GM18498 (cell line): ENCODE results near the gene USE1.

ENCODE experiments used
- ATAC-seq: cut with Tn5 transposase; IDR thresholded peaks from one replicate; pipeline ENCODE4 v1.9.1; 2021; ENCODE audit warnings: mild to moderate bottlenecking, moderate library complexity; ENCODE audit not compliant: unreplicated experiment

The USE1 gene

GRCh38 chr19:17235300-17235970 is 20.3 kb downstream of the USE1 start:
- no peak for ATAC-seq

GRCh38 chr19:17235971-17236777 is 21.0 kb downstream of the USE1 start:
- ATAC-seq: no peak

DNA sequence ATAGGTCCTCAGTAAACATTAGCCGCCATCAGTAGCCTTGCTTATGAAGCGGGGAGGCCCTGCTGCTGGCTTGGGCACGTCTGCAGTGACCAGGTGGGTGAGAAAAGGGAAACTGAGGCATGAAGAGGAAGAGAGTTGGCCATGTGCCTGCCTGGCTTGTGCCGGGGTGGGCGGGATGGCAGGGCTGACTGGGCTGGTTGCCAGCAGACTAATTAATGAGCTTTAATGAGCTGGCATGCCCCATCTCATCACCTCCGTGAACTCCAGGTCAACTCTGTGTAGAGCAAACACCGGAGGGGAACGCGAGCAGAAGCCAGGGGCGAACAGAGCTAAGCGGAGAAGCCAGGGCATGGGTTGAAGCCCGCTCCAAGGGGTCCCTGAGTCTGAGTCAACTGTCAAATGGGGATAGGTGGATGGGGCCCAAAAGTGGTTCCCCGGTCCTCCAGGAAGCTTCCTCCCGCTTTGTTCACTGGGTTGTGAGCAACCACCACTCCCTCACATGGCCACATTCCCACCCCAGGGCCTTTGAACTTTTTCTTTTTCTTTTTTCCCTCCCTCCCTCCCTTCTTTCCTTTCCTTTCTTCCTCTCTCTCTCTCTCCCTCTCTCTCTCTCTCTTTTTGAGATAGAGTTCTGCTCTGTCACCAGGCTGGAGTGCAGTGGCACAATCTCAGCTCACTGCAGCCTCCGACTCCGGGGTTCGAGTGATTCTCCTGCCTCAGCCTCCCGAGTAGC is 21.8 kb downstream of the USE1 start:
- ATAC-seq: no peak

DNA sequence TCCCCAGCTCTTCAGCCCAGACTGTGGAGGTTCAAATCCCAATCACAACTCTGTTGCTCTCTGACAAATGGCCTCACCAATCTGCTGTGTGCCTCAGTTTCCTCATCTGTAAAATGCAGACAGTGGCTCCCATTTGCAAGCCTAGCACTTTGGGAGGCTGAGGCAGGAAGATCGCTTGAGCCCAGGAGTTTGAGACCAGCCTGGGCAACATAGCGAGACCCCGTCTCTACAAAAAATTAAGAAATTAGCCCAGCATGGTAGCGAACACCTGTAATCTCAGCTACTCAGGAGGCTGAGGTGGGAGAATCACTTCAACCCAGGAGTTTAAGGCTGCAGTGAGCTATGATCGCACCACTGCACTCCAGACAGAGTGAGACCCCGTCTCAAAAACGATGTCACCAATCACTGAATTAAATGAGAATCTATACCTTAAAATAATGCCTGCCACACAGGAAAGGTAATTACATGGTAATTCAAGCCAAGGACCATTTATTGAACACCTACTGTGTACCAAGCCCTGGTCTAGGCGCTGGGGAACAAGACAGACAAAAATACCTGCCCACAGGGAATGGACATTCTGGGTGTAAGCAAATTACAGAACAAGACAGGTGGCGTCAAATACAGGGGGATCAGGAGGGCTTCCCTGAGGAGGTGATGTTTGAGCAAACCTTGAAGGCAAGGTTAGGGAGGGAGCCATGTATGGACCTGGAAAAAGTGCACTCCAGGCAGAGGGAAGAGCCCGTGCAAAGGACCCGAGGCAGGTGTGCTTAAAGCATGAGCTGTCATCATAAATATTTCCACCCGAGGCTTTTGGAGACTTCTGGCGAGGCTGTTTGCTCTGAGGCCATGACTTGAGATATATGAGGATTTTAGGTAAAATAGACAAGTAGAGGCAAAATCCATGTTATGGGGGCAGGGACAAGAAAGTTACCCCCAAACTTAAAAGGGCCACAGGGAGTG is 22.9 kb downstream of the USE1 start:
- ATAC-seq: no peak

DNA sequence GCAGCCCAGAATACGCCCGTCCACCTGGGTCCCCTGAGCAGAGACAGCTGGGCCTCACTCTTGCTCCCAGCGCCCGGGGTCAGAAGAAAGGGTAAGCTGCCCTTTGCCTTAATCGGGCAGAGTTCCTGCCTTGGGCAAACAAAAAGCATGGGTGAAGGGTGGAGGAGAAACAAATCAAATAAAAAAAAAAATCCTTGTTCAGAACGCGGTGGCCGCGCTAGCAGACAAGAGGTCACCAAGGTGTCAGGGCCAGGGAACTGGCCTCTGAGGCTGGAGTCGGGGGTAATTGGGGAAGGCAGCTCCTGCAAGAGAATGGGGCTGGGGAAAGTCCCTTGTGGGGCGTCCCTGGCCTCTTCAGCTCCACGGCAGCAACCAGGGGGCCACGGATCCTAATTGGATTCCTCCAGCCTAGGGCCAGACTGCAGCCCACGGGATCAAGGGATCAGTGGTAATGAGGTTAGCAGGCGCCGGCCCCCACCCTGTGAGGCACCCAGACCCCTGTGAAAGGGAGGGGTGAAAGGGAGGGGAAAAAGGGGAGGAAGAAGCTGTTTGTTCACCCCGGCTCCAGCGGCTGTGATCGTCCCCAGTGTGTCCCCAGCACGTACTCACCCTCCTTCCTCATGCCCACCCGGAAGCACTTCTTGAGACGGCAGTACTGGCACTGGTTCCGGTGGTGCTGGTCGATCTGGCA is 25.1 kb downstream of the USE1 start:
- ATAC-seq: no peak

- no peak for ATAC-seq
These were observed 25.8 kb downstream of the USE1 start for GRCh38 chr19:17240826-17241399.

DNA sequence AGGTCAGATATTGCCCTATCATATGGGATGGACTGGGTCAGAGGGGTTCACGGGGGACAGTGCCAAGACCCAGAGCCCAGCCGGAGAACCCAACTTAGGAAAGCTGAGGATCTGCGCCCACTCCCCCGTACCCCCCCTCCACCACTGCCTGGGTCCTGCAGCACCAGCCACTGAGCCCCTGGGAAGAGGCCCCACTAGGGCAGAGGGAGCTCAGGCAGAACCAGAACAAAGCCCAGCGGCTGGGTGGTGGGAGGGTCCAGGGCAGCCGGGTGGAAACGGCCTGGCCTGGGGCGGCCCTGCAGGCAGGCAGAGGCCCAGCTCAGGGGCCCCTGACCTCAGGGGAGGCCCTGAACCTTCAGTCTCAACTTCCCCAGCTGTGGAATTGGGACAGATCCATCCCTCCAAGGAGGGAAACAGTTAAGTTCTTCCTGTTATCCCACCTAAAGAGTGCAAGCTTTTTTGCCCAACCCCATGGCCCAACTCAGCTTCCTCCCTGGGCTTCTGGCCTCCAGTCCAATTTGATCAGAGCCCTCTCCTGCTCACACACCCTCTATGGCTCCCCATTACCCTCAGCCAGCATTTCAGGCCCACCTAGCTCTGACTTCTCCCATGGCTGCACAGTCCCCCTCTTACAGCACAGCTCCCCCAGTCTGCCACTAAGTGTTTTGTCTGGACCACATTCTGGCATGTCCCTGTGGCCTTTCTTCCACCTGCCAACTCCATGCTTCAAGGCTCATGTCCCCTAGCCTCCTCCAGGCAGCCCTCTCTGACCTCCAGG is 27.5 kb downstream of the USE1 start:
- ATAC-seq: no peak

DNA sequence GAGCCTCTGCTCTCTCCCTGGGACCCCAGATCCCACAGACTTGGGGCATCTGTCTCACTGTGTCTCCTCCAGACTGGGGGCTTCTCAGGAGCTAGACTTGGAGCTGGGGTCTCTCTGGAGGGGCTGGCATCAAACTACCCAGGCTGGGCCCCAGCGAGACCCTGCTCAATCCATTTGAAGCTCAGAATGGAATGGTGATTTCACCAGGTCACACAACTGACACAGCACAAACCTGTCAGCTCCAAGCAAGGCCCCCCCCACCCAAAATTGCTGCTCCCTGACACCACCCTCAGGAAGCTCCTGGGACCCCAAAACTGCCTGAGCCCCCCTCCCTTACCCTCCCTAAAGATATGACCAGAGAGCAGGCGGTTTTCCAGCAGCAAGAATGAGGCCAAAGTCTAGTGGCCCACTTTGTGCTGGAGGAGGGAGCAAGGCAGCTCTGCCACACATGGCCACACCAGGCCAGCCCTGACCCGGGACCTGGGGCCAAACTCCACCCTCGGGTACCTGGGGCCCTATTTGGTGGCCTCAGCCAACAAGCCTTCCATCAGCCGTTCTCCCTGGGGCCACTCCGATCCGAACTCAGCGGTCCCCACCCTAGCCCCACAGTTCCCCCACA is 28.2 kb downstream of the USE1 start:
- ATAC-seq: no peak

DNA sequence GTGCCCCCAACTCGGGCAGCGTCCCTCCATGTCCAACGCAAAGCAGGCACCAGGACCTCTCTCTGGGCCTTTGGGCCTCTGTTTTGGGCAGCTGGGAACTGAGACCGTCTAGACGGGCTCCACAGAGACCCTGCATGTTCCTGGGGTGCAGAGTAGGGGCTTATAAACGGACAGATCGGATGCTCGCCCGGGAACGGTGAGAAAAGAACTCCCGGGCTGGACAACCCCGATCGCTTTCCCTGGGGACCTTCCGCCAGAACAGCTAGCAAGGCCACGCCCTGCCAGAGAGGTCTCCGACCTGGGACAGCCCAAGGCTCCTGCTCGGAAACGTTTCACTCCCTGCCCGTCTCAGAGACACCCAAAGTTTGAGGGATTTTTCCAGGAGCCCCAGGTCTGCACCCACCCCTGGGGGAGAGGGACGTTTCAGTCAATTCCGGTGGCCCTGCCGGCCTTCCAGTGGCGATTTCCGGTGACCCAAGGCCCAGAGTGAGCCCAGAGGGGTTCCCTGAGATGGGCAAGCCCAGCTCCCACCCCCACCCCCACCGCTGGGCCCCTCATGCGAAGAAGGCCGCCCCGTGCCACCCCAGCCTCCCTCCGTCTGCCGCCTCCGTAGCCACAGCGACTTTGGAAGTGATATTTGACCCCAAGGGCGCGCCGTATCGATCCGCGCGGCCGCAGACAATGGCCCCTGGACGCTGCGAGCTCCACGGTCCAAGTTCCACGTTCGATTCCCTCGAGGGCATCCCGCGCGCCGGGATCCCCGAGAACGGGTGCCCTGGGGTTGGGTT is 28.9 kb downstream of the USE1 start:
- ATAC-seq: no peak

- ATAC-seq: no peak
These were observed 29.7 kb downstream of the USE1 start for GRCh38 chr19:17244618-17245534.

GRCh38 chr19:17245535-17245984 is 30.4 kb downstream of the USE1 start, which contains the start of gene NR2F6:
Gene NR2F6, minus strand, starts transcription at chr19:17245919. Its CDS starts 699 bp downstream, at chr19:17245220.
- peak; percentile 25 for ATAC-seq

DNA sequence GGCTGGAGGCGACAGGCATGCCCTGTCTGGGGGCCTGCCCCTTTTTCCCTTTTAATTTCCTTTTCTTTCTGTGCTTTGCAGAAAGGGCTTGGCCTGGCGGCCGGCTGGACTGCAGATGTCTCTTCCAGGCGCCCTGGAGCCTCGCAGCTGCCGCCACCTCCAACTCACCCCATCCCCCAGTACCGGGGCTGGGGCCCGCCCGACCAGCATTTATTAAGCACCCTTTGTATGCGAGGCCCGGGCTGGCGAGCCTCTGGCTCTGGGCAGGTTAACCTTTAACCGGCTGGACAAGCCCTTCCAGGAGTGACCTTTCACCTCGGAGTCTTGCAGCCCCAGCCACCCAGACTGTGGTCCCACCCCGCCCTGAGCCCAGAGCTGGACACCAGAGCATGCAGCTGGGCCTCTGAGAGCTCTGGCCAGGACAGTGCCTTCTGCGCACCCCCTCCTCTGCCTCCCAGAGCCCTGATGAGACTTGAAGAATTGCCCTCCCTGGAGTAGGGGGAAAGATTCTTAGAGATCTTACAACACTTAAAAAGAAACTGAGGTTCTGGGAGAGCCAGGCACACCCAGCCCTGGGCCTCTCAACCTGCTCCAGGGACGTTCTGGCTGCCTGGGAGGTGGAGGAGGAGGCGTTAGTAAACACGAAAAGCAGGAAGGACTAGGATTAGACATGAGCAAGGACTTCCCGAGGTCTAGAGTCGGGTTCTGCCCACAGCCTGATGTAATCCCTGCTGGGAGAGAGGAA is 31.7 kb downstream of the USE1 start:
- ATAC-seq: no peak

- ATAC-seq: no peak
These were observed 33.0 kb downstream of the USE1 start for GRCh38 chr19:17248011-17248776.

DNA sequence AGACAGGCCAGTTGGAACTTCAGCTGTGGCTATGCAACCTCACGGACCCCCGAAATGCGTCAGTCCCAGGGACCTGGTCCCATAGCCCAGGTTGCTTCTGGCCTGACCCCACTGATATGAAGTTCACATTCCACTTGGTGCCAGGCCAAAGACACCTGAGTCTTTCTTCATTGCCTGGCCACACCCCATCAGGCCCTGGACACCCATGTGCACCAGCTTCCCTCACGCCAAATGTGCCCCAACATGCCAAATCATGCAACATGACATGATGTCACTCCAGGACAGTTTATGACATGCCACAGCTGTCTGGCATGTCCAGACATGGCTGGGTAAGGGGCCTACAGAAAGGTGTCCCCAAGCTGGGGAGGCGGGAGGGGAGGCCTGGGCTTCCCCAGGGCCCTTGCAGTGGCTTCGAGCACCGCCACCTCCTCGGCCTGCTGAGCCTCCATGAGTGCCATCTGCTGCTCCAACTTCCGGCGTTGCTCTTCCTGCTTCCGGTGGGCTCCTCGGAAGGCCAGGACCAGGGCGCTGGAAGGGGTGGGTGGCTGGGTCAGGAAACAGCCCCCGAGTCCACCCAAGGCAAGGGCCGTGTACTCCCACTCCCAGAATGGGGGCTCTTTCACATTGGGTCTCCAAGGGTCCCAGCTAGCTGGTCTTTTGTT is 34.9 kb downstream of the USE1 start:
- no peak for ATAC-seq
